HS-5 (cell line): Measurements from ENCODE around the gene IGFBP2.

Experiments
- DNase-seq: peaks from one replicate; pipeline ENCODE4 v3.0.0-alpha.2; 2012; ENCODE audit warnings: low read depth

Gene IGFBP2

DNA sequence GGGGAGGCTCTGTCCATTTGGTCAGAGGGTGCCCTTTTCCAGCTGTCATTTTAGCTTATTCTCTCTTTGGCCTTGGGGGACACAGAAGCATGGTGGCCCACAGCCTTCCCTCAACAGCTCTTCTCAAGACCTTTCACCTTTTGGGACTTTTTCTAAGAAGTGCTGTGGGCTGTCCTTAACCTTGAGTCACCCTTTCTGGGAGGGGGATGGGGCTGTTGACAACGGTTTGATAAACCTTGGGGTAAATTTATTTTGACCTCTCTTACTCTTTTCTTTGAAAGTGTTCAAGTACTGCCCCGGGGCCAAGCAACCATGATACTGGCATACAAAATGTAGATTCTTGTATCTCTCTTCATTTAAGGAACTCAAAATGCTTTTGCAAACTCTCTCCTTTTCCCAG lies 48.5 kb downstream of the IGFBP2 start:
- DNase-seq: no peak

DNA sequence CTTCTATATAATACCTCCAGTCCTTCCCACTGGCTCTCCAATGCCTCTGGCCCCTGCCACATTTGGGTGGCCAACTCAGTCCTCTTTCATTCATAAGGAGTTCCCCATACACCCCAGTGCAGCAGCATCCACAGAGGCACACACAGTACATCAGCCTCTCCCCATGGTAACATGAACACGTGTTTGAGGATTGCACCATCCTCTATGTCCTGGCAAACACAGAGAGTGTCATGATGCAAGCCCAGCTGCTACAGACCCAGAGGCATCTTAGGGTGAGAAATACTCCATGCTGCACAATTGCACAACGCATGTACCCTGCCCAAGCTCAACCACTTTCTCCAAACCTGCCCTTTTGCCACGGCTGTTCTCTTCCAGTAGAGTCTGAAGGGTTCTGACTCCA lies 50.6 kb downstream of the IGFBP2 start:
- DNase-seq: peak; percentile 64

DNA sequence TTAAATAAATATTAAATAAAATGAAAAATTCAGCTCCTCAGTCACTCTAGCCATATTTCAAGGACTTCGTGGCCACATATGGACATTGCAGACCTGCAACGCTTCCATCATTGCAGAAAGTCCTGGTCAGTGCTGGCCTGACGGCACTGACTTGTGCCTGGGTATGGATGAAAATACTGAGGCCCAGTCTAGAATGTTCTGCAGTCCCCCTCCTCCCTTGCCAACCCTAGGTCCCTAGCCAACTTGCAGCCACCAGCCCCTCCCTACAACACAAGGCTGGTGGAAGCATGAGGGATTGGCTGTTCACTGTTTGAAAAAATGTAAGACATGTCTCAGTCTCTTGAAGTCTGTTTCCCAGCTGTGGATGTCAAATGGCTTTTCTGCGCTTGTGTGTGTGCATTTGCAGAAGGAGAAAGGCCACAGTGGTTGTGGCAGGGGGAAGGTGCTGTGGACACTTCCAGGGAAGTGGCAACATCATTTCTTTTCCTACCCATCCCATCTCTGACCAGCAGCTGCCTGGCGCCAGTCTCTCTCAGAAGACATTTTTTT lies 52.2 kb downstream of the IGFBP2 start:
- no peak for DNase-seq

GRCh38 chr2:216687111-216687510 lies 53.9 kb downstream of the IGFBP2 start:
- no peak for DNase-seq

DNA sequence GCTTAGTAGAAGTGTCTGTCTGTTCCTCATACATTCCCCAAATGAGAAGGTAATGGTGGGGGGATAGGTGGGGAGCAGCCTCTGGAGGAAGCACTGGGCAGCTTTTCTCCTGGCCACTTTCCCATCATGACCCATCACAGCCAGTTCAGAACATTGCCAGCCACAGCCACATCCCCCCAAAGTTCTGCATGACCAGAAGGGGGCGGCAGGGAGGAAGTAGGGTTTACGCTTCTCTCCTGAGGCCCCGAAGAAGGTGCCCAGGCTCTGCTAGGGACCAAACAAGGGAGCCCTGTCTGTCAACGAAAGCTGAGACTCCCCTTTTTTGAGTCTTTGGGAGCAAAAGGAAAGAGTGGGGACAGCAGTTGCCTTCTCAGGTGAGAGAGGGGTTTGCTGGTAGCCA lies 54.4 kb downstream of the IGFBP2 start:
- no peak for DNase-seq

DNA sequence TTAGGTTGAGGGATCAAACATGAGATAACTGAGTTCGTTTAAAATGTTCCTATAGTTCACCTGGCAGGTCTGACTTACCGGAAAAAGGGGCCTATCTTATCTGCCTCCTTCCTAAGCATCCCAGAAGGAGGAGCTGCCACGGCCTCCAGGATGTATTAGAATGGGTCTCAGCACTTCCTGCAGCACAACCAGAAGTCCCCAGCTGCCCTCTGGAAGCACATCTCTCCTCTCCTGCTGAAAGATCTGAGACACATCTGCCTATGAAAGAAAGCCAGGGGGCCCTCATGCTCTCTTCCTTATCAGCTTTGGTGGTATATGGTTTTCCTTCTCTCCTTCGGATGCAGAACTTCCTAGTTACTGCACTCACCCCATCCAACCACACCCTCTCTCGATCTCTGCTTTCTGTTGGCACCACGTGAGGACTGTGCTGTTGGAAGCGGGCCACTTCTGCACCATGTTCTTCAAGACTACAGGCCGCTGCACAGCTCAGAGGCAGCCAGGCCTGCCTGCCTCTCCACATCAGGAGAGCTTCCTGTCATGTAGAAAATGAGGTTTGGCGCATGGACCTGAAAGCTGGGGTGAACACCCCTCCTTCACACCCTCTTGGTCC lies 55.6 kb downstream of the IGFBP2 start:
- no peak for DNase-seq

- no peak for DNase-seq
Observed at GRCh38 chr2:216689397-216689796, 56.2 kb downstream of the IGFBP2 start.

- no peak for DNase-seq
Observed at GRCh38 chr2:216690456-216690852, 57.2 kb downstream of the IGFBP2 start.

- no peak for DNase-seq
Observed at GRCh38 chr2:216690853-216691741, 57.9 kb downstream of the IGFBP2 start.

DNA sequence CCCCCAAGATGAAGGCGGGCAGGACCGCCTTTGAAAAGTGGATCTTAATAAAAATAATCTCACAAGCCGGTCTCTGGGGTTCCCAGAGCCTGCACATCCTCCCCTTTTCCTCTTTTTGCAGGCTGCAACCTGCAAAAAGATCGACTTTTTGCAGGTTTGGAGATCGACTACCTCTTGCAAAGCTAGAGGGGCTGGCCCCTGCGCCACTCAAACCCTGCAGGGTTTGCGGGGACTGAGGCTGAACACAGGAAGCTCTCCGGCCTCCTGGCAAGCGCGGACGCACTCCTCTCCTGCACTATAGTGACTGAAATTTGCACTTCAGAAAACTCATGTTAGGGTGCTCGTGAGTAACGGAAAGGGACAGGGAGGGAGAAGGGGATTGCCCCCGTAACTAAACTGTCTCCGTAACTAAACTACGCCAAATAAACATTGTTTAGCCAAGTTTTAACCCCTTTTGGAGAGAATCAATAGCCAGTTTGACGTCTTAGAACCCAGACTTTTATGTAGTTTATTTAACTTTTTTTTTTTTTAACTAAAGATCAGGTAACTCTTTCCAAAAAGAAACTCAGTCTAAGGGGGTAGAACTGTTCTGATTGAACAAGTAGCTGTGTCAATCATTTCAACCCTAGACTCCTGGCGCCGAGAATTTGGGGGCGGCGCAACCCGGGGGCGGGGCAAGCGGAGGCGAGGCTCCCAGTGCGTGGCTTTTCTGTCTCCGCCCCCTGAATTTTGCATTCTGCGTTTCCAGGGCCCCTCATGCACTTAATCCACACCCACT lies 59.6 kb downstream of the IGFBP2 start:
- no peak for DNase-seq

DNA sequence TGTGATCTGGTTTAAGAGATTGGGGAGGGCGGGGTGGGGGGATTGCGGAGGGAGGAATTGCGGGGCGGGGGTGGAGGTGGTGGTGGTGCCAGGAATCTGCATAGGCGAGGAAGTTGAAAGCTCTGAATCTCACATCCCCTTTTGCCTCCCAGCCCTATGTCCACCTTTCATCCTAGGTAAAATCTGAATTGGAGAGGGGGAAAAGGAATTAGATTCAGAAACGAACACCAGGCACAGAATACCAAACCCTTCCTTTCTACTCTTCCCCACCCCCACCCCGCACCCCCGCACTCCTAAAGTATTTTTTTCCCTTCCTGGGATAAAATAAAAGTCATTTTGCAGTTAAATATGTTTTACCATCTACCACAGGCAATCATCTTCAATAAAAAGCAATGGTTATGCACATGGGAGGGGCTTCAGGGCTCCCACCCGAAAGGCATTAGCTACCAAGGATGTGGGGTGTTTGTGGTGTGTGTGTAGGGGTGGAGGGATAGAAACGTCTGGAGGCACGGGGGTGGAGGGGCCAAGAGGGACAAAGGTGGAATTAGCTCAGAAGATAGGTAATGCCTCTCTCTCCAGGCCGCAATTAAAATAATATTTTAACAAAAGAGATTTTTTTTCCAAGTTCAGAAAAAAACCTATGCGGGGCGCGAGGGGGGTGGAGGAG lies 60.3 kb downstream of the IGFBP2 start:
- DNase-seq: no peak

- no peak for DNase-seq
Observed at GRCh38 chr2:216694082-216694825, 61.0 kb downstream of the IGFBP2 start.

DNA sequence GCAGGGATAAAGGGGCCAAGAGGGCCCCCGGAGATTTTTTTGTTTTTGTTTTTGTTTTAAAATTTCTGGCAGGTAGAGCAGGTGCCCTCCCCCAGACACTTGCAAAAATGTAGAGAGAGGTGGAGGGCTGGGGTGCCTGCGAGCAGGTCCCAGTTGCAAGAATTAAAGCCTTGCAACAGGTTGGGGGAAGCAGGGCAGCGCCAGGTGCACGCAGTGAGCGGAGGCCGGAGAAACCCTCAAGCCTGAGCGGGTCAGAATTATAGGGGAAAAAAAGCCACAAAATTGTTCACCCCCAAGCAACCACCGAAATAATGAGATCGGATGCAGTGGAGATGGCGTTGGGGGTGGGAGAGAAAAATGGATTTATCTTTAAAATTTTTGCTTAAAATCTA lies 61.6 kb downstream of the IGFBP2 start:
- DNase-seq: no peak

DNA sequence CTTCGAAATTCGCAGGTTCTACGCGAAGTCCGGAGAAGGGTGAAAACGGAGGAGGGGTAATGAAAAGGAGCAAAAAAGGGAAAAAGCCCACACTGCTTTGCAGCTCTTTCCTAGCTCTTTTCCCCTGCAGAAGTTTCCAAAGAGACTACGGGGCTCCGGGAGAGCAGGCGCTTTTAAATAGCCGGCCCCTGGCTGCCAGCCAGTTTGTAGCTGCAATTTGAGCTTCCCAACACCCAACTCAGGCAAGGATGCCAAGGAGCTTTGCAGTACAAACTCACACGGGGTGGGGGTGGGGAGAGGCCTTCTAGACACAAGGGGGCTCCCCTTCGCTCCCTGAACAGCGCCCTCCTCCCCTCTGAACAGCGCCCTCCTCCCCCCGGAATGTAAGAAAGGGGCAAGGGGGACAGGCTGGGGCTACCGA lies 62.2 kb downstream of the IGFBP2 start, which contains the start of gene IGFBP5:
TSS of gene IGFBP5 (minus strand) at position 149 of the 421 bp plus-strand sequence. CDS start 774 bp downstream, outside the sequence.
- no peak for DNase-seq

- DNase-seq: no peak
Observed at GRCh38 chr2:216696321-216696720, 63.1 kb downstream of the IGFBP2 start.

DNA sequence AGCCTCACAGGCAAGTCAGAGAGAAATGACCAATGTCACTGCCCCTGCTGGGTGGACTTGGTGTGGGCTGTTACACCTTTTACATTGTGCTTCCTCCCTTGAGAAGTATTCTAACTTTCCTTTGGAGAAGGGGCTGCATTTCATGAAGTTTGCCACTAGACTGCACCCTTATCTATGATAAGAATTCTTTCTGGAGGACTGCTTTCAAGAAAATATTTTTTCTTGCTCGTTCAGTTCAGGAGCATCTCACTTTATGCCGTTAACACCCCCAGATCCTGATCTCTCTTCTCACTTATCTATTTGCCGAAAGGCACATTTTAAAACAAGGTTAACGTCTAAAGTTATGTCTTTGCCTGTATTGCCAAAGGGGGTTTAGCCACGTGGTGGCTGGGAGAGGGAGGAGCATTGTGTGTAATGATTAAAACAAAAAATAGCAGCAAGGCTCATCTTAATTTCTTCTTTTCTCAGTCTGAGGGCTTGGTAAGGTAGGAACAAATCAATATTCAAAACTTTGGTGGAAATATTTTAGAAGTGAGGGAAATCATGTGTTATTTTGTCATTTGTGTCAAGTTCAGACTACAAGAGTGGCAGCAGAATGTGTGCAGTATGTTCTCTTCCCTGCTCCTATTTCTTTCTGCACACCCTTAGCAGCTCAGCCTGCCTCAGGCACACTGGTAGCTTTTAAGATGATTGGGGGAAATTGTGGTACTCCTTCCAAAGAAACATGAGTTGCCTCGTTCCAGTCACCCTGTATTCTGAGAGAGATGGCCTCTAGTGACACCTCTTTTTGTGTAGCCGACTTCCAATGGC lies 63.7 kb downstream of the IGFBP2 start:
- DNase-seq: no peak

GRCh38 chr2:216698293-216698692 lies 65.1 kb downstream of the IGFBP2 start:
- no peak for DNase-seq

- no peak for DNase-seq
Observed at GRCh38 chr2:216698895-216699294, 65.7 kb downstream of the IGFBP2 start.

DNA sequence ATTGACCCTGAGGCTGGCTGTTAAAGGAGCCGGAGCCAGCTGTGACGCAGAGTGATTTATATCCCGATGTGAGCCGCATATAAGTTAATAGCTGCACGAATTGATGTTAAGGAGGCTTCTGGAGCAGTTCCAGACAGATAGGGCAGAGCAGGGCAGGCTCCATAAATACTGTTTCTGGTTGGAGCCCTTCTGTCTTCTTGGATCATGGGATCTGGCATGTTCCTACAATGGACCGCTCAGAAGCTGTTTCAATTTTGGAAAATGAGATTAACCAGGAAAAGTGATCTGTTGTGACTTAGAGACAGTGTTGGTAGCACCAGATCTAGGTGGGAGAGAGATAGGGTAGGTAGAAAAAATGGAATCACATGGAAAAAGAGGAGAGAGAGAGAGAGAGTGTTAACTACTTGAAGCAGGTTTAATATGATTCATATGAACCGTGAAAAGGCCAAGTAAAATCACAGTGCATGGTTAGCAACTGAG lies 66.9 kb downstream of the IGFBP2 start:
- no peak for DNase-seq

DNA sequence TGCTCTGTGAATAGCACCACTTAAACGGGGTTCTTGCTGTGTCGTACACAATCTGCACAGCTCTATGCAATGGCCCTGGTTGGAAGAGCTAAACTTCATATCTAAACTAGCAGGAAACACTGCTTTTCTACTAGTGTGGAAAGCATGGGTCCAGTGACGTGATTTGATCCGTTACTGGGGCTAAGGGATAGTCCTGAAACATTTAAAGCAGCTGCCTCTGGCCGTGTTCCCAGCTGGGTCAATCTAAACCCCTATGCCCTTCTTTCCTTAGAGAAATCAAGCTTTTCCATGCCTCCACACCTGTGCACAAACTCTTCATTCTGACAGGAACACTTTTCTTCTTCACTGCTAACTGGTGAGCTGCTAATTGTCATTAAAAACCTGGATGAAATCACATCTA lies 67.6 kb downstream of the IGFBP2 start:
- no peak for DNase-seq
